ENCODE results near the gene PFKP. TPM values are rescaled to one million over a fixed set of nuclear protein-coding genes. Genes with fewer than 3 reads are reported as not detected.

Gene PFKP
- total RNA-seq, 2 experiments from 2014 or later: 217 to 219 TPM

DNA sequence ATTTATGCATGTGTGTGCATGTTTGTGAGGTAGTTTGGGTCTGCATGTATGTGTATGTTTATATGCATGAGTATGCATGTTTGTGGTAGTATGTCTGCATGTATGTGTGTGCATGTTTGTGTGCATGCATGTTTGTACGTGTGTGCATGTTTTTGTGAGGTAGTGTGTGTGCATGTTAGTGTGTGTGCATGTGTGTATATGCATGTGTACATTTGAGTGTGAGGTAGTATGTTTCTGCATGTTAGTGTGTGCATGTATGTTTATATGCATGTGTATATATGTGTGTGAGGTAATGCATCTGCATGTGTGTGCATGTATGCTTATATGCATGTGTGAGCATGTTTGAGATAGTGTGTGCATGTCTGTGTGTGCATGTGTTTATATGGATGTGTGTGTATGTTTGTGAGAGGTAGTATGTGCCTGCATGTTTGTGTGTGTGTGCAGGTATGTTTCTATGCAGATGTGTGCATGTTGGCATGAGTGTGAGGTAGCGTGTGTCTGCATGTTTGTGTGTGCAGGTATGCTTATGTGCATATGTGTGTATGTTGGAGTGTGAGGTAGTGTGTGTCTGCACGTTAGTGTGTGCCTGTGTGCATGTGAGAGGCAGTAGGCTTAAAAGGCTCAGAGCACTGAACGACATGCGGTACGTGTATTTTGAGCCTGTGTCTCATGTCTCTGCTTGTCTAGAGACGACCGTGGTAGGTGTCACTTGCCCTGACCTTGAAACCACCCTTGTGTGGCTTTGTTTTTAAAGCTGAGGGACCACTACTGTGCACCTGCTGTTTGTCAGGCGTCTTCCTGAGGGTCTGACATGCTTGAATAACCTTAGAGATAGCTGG, 43.7 kb downstream of the PFKP start:
- CTCF ChIA-PET: no interaction called here

DNA sequence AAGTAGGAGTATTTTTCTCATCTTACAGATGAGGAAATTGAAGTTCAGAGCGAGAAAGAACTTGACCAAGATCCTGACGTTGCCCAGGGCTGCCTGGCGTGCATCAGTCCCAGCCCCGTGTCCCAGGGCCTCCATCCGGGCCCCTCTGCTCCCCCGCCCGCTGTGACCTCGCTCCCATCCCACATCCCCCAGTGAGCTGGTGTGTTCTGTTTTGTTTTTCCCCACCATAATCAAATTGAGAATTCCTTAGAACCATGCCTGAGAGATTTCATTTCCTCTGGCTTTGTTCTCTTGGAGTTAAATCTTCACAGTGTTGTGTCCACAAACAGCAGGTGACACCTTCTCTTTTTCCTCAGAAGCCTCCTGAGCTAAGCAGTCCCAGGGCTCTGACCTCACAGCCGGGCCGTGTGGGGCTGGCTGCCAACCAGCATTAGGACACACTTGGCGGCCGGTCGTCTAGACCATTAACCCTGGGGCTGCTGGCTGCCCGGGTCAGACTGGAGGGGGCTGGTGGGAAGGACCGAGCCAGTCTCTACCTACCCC, 44.3 kb downstream of the PFKP start:
- H3K4me3 Mint-ChIP-seq: no peak overlapping the region
- H3K27ac Mint-ChIP-seq: no peak overlapping the region
- POLR2A ChIA-PET: interaction anchor here (0.8 to 1.6 kb wide), 3 partner anchors 19 to 23 kb away, joined by 3 to 5 read pairs (median 3); no protein-coding TSS in a partner anchor

More for the DNA sequence above, 43.7 kb downstream of the PFKP start:
- H3K9me3 Mint-ChIP-seq: no peaks in the 10 kb centered on the region
- H3K27ac Mint-ChIP-seq: no peak overlapping the region
- no peaks in the 10 kb centered on the region for H3K27me3 Mint-ChIP-seq
- no peak overlapping the region for H3K4me3 Mint-ChIP-seq
- peaks cover 75% of the 10 kb centered on the region for H3K36me3 Mint-ChIP-seq (ENCODE audit: low read depth)
- intact Hi-C loops (cut with micrococcal nuclease): no loop called here
- POLR2A ChIA-PET: interaction anchor here (0.8 to 1.6 kb wide), 3 partner anchors 18 to 23 kb away, joined by 3 to 5 read pairs (median 3); no protein-coding TSS in a partner anchor
- no peak for DNase-seq
- TF ChIP-seq, protein P1, sequence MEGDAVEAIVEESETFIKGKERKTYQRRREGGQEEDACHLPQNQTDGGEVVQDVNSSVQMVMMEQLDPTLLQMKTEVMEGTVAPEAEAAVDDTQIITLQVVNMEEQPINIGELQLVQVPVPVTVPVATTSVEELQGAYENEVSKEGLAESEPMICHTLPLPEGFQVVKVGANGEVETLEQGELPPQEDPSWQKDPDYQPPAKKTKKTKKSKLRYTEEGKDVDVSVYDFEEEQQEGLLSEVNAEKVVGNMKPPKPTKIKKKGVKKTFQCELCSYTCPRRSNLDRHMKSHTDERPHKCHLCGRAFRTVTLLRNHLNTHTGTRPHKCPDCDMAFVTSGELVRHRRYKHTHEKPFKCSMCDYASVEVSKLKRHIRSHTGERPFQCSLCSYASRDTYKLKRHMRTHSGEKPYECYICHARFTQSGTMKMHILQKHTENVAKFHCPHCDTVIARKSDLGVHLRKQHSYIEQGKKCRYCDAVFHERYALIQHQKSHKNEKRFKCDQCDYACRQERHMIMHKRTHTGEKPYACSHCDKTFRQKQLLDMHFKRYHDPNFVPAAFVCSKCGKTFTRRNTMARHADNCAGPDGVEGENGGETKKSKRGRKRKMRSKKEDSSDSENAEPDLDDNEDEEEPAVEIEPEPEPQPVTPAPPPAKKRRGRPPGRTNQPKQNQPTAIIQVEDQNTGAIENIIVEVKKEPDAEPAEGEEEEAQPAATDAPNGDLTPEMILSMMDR (IDR thresholded peaks at IDR 0.05): no peak
- no peak for ATAC-seq
- H3K4me1 Mint-ChIP-seq (ENCODE audit: low read depth): no peaks in the 10 kb centered on the region

GRCh38 chr10:3113343-3113720, 46.0 kb downstream of the PFKP start:
- CTCF ChIA-PET: no interaction called here
- TF ChIP-seq, protein P1 (IDR thresholded peaks at IDR 0.05): no peak
- no peaks in the 10 kb centered on the region for H3K27me3 Mint-ChIP-seq
- H3K4me3 Mint-ChIP-seq: no peak overlapping the region
- DNase-seq: no peak
- no peak overlapping the region for H3K27ac Mint-ChIP-seq
- peaks cover 84% of the 10 kb centered on the region for H3K36me3 Mint-ChIP-seq (ENCODE audit: low read depth)
- H3K9me3 Mint-ChIP-seq: no peaks in the 10 kb centered on the region
- H3K4me1 Mint-ChIP-seq (ENCODE audit: low read depth): no peaks in the 10 kb centered on the region
- POLR2A ChIA-PET: no interaction called here
- no peak for ATAC-seq
- intact Hi-C loops (cut with micrococcal nuclease): no loop called here

More for the DNA sequence above, 44.3 kb downstream of the PFKP start:
- CTCF ChIA-PET: no interaction called here
- TF ChIP-seq, protein P1 (IDR thresholded peaks at IDR 0.05): no peak
- intact Hi-C loops (cut with micrococcal nuclease): no loop called here
- peaks cover 82% of the 10 kb centered on the region for H3K36me3 Mint-ChIP-seq (ENCODE audit: low read depth)
- no peaks in the 10 kb centered on the region for H3K27me3 Mint-ChIP-seq
- H3K4me1 Mint-ChIP-seq (ENCODE audit: low read depth): no peaks in the 10 kb centered on the region
- no peaks in the 10 kb centered on the region for H3K9me3 Mint-ChIP-seq
- no peak for DNase-seq
- ATAC-seq: no peak

GRCh38 chr10:3115685-3116084, 48.3 kb downstream of the PFKP start:
- ChIA-PET CTCF (no interaction called here), POLR2A (interaction anchor here (1.0 kb wide), 1 partner anchor 9 kb away, joined by 3 read pairs; no protein-coding TSS in a partner anchor)
- no peak overlapping the region for H3K4me3 Mint-ChIP-seq
- intact Hi-C loops (cut with micrococcal nuclease): no loop called here
- peaks cover 79% of the 10 kb centered on the region for H3K36me3 Mint-ChIP-seq (ENCODE audit: low read depth)
- H3K27me3 Mint-ChIP-seq: no peaks in the 10 kb centered on the region
- no peak overlapping the region for H3K27ac Mint-ChIP-seq
- TF ChIP-seq, protein P1 (IDR thresholded peaks at IDR 0.05): no peak
- DNase-seq: no peak
- no peak for ATAC-seq
- no peaks in the 10 kb centered on the region for H3K4me1 Mint-ChIP-seq (ENCODE audit: low read depth)
- no peaks in the 10 kb centered on the region for H3K9me3 Mint-ChIP-seq

All from activated CD8-positive, alpha-beta T cell treated with anti-CD3 and anti-CD28 coated beads for 36 hours (primary cell).